NCI-H2107 treated with DMSO at 0.1 percent for 48 hours (cell line): ENCODE measurements around the gene PFKP.

Source experiments
- DNase-seq: peaks from one replicate; lab custom pipeline; 2025; ENCODE audit not compliant: unreplicated experiment; lab: John Stamatoyannopoulos, UW

Gene PFKP

GRCh38 chr10:3129581-3130340 is 62.4 kb downstream of the PFKP start:
- DNase-seq, result no peak

- no peak for DNase-seq
Measured at GRCh38 chr10:3131098-3131497, 63.8 kb downstream of the PFKP start.

- no peak for DNase-seq
Measured at GRCh38 chr10:3132036-3133025, 65.0 kb downstream of the PFKP start.

GRCh38 chr10:3133948-3134347 is 66.6 kb downstream of the PFKP start:
- no peak for DNase-seq

GRCh38 chr10:3135006-3135405 is 67.7 kb downstream of the PFKP start:
- DNase-seq, result no peak

- DNase-seq, result no peak
Measured at GRCh38 chr10:3136336-3136735, 69.0 kb downstream of the PFKP start.

GRCh38 chr10:3136763-3137611 is 69.6 kb downstream of the PFKP start:
- DNase-seq, result no peak

- no peak for DNase-seq
Measured at GRCh38 chr10:3137958-3138726, 70.8 kb downstream of the PFKP start.

GRCh38 chr10:3139216-3139910 is 72.0 kb downstream of the PFKP start:
- DNase-seq, result no peak

GRCh38 chr10:3140280-3140679 is 72.9 kb downstream of the PFKP start:
- DNase-seq, result no peak

- no peak for DNase-seq
Measured at GRCh38 chr10:3141351-3142005, 74.1 kb downstream of the PFKP start.

GRCh38 chr10:3142146-3142875 is 75.0 kb downstream of the PFKP start:
- no peak for DNase-seq

- no peak for DNase-seq
Measured at GRCh38 chr10:3143366-3143765, 76.0 kb downstream of the PFKP start.

- DNase-seq, result no peak
Measured at GRCh38 chr10:3143791-3144434, 76.6 kb downstream of the PFKP start.

- DNase-seq, result no peak
Measured at GRCh38 chr10:3145366-3145765, 78.0 kb downstream of the PFKP start.

- DNase-seq, result no peak
Measured at GRCh38 chr10:3146289-3146688, 78.9 kb downstream of the PFKP start.

- no peak for DNase-seq
Measured at GRCh38 chr10:3147117-3147820, 79.9 kb downstream of the PFKP start.
